ENCODE data around the gene CARD10.
A peak's percentile ranks its signal among the peaks of the same experiment; 100 is the strongest.

Gene CARD10

DNA sequence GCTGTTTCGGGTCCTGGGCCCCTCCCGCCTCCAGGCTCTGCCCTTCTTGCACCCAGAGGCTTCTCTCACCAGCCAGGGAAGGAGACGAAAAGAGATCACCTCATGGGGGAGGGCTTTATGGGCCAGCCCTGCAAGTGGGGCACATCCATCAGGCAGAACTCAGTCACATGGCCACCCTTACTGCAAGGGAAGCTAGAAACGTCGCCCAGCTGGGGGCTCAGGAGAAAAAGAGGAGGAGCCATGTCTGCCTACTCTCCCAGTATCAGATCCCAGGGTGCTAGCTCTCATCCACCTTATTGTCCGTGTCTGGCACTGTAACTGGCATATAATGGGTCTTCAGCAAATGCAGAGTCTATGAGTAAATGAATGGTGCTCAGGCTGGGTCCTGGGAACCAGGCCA lies 57.3 kb downstream of the CARD10 start:
- DNase-seq, result no peak

DNA sequence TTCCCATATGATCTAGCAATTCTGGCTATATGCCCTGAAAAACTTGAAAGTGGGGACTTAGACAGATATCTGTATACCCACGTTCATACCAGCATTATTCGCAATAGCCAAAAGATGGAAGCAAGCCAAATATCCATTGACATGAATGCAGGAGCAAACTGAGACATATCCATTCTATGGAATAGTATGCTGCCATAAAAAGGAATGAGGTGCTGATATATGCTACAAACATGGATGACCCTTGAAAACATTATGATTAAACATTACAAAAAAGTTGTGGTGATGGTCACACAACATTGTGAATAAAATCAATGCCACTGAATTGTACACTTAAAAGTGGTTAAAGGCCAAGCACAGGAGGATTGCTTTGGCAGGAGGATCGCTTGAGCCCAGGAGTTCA lies 58.5 kb downstream of the CARD10 start:
- no peak for DNase-seq

DNA sequence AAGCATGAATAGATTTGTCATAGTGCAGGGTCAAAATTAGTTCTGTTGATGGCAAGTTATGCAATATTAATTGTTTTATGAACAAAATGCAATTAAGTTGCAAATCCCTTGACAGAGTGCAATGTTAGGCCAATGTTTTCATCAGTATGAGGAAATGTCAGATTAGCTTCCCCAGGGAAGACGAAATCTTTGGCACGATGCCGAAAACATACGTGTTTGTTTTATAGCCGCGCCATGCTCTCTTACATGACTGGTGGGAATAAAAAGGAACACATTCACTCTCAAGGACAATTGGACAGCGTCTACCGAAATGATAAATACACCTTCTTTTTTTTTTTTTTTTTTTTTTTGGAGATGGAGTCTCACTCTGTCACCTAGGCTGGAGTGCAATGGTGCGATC lies 60.0 kb downstream of the CARD10 start:
- no peak for DNase-seq

DNA sequence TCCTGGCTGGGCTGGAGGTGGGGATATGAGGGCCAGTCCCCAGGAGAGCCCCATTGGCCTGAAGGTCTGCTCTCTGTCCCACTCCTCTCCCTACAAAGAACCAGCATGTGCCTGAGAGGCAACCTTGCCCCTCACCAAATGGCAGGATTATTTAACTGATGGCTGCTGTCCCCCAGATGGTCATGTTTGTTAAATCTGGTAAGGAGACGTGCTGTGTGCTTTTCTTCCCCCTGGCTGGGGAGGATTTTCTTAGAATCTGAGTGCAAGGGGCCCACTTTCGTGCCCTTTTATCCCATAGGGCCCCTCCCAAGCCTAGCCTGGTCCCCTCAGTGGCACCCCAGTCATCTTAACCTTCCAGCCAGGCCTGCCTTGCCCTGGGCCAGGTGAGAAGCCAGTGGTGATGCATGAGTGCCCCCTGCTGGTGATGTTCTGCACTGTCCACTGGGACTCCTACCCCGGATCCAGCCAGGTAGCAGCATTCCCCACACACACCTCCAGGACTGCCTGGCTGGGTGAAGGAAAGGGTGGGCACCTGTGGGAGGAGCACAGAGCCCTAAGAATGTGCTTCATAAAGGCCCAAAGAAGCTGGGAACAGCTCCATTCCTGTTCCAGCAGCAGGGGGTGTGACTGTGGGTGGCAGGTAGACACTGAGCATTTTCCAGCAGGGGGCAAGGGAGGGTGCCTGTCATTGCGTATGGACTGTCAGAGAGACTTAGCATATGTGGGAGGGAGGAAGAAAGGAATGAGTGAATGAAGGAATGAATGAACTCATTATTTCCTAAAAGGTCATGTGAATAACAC lies 61.9 kb downstream of the CARD10 start:
- peak; percentile 68 for DNase-seq

DNA sequence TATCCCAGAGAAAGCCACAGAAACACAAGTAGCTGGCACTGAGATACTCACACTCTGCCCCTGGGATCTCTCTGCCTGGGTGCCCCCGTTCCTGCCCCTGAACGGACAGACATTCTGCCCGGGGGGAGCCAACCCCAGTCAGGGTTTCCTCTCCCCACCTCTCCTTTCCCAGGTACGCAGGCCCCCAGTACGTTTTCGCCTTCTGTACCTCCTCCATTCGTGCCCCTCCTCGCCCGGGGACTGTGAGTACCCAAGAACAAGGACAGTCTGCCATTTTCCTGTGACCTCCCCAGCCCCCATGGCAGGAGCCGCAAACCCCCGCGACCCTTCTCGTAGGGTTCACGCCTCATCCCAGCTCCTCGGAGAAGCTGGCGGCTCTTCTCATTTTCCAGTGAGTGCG lies 62.9 kb downstream of the CARD10 start:
- no peak for DNase-seq

DNA sequence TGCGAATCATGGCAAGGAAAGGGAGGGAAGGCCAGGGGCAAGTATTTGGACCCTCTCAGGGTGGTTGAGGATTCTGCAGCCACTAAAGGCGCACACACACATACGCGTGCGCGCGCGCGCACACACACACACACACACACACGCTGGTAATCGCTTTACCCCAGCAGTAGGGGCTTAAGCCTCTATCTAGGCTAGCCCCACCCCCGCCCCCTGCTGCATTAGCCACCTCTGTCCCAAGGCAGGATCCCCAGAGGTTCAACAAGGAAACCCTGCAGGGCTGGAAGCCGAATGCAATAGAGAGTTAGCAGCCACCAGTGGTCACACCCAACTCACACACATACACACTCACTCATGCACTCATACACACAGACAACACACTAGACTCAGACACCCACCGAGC lies 63.3 kb downstream of the CARD10 start:
- DNase-seq, result no peak

DNA sequence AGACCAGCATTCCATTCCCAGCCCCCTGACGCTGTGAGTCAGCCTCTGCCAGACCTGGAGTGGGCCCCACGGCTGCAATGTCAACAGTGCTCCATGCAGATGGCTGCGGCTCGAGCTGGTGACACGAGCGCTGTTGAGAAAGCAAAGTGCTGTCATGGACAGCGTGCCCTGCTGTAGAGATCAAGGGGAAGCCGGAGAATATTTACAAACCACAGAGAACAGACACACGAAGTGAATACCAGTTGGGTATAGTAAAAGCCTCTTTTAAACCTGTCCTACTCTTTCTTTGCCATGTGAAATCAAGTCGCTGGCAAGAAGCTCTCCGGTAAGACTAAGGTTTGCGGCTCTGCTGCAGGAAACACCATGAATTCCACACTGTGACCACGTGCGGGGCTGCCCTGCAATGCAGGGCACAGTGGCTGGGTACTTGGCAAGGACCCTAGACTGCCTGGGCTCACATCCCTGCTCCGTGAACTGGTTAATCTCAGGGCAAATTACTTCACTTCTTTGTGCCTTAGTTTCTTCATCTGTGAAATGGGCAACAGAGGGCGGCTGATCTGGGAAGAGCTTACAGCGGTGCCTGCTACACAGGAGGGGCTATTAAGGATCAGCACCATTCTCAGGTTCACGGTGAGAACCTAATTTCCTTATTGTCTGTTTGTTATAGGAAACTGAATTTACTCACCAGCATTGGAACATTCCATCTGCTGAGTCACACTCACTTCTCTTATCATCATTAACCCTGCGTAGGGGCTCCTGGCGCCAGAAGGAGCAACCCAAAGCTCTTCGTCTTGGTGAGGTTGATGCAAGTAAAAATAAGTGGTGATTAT lies 64.1 kb downstream of the CARD10 start:
- DNase-seq, result no peak

DNA sequence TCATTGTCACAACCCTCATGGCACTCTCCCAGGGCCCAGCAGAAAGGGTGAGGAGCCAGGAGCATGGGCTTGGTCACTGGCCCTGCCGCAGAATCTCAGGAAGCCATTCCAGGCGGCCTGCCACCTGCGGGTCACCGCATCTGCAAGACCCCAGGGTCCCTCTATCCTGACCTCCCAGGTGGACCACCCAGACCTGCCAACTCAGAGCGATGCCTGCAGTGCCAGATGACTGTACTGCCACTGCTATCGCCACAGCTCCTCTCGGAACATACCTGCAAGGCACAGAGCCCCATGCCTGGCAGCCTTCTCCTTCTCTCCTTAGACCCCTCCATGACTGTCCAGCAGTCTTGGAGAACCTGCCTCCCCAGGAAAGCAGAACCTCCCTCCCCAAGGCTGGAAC lies 65.5 kb downstream of the CARD10 start:
- no peak for DNase-seq

DNA sequence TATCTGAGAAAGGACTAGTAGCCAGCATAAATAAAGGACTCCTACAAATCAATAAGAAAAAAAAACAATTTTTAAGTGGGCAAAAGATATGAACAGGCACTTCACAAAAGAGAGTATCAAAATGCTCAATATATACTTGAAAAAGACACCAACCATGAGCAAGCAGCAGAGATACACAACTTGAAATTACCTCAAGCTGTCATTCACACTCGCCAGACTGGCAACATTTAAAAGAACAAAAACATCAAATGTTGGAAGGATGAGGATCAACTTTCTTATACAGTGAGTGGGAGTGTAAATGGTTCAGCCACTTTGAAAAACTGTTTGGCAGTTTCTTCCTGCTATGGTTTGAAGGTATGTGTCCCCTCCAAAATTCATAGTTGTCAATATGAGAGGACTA lies 68.0 kb downstream of the CARD10 start:
- DNase-seq, result no peak

DNA sequence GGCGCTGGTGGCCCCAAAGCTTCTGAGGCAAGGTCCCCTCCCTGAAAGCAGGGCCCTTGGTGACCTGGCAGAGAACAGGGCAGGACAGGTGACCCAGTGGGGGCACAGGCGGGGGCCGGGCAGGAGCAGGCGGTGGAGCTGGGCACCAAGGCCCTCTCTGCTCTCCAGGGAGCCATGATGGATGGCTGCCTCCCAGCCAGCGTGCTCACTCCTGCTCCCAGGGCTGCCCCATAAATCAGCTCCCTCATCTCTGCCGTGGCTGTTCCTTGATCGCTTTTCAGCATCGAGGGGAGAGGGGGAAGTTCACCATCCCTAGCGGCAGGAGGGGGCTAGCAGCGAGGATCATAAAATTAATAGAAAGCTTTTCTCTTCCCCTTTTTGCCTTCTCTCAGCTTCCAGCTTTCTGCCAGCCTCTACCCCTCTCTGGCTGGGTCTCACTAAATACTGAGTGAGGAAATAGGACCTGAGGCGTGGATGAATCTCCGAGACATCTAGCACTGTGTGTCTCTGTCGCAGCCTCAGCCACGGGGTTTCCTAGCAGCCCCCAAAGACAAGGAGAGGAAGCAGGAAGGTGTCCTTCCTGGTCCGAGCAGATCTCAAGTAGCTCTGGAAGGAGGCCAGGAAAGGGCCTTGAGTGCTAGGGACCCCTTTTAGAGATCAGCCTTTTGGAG lies 69.7 kb downstream of the CARD10 start:
- DNase-seq, result no peak

DNA sequence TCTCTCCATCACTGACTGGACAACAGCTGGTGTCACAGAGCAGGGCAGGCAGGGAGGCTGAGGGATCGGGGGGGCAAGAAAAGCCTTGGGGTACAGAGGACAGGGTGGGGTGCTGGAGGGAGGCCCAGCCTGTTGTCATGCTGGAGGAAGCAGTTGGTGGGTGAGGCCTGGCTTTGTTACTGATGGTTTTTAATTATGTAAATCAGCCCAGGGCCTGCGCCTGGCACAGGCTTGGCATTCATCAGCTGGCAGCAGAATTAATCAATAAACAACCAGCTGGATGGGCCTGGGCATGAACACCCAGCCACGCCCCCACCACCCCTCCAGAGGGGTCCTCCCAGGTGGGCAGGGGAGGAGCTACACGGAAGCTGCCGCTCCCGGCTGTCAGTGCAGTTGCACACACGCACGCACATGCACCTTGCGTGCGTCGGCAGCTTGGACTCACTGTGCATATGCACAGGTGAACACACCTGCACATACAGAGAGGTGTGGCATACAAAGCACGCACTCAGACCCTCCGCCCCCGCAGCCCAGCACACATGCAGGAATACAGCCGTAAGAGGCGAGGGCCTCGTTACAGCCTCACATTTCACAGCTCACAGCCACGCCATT lies 70.6 kb downstream of the CARD10 start:
- no peak for DNase-seq

DNA sequence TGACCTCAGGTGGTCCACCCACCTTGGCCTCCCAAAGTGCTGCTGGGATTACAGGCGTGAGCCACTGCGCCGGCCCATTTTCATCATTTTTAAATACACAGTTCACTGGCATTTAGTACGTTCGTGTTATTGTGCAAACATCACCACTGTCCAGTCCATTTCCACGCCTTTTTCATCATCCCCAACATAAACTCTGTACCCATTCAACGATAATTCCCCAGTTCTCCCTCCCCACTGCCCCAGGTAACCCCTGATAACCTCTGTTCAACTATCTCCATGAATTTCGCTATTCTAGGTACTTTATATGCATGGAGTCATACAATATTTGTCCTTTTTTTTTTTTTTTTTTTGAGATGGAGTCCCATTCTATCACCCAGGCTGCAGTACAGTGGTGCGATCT lies 73.7 kb downstream of the CARD10 start:
- no peak for DNase-seq

DNA sequence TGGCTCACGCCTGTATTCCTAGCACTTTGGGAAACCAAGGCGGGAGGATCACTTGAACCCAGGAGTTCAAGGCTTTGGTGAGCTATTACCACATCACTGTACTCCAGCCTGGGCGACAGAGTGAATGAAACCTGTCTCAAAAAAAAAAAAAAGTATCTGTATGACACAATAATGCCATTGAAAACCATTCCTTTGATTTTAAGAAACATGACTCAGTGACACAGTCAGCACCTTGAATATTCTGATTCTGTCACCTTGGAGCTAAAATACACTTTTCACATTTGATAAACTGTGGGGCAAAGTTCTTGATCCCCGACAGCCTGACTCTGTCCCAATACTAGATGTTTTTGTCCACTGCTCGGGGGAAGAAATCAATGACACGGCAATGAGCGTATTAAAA lies 75.2 kb downstream of the CARD10 start:
- DNase-seq, result no peak

DNA sequence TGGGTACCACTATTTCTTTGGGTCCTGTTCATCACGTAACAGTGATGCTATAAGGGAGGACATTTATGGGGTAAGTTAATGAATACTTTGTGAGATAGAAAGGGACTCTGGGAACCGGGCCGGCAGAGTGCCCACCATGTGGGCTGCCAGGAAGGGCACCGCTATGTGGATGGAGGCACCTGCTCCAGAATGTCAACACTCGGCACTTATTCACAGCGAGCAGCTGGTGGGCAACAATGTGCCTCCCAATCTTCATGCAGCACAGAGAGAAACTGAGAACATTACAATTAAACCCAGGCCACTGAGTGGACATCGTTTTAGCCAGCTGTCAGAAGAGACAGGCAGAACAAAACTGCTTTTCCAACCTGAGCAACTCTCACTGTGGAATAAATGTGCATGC lies 76.1 kb downstream of the CARD10 start:
- no peak for DNase-seq

DNA sequence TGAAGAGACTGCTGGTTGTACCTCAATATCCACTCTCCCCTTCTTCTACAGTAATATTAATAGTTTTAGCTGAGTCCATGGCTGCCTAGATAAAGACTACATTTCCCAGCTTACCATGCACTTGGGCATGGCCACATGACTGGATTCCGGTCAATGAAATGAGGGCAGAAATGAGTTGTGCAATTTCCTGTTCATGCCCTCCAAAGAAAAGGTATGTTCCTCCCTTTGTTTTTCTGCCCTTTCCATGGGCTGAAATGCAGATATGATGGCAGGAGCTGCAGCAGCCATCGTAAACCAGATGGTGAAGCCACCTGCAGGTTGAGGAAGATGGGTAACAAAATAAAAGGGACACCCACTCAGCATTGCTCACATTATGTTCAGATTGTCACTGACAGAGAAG lies 76.7 kb downstream of the CARD10 start:
- no peak for DNase-seq

DNA sequence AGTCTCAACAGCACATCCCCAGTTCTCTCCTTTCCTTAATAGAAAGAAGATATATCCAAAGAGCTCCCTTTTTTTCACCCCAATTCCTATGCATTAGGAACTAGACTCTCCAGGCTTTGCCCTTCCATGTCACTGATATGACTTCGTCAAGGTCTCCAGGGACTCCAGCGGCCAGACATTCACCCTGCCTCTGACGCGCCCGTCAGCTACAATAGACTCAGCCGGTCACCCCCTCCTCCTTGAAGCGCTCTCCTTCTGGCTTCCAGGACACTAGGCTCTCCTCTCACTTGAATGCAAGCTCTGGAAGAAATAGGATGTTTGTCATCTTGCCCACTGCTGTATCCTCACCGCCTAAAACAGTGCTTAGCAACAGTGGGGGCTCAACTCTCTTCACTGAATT lies 77.1 kb downstream of the CARD10 start:
- no peak for DNase-seq

DNA sequence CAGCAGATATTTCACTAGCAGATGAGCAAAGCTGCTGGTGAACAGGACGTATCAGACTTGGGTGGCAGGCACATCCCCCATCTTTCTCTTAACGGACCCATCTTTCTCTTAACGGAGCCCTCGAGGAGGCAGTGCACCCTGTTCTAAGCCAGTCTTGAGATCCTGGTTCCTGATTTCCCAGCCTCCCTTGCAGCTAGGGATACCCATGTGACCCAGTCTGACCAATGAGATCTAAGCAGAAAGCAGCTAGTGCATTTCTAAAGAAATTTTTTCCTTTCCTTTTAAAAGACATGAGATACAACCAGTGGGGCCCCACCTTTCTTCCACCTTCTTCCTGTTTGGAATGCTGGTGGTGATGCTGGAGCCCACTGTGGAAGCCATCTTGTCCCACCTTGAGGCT lies 78.3 kb downstream of the CARD10 start:
- DNase-seq, result no peak

Measured in activated effector memory CD4-positive, alpha-beta T cell treated with Interleukin-2 at 50 U/mL for 16 hours (primary cell).